ENCODE results near the gene GTF2E1. TPM values are rescaled to one million over a fixed set of nuclear protein-coding genes. Genes with fewer than 3 reads are reported as not detected.

GTF2E1 gene
- total and polyA plus RNA-seq, 10 of the 15 experiments (the other 5 are each of a cell fraction or from before 2014, with no cell fraction given) = 9.2 to 24.9 (median 16.2) TPM

- Histone ChIP-seq H3K36me3 (ENCODE audit: control insufficient read depth in 2 of 2, insufficient read depth in 2 of 2, low read length in 1 of 2) (no peaks in the 10 kb centered on the region; a peak in 1 of 4 replicates), H3K4me2 (ENCODE audit: control insufficient read depth, insufficient read depth) (no peak overlapping the region), H3K9ac (ENCODE audit: control insufficient read depth, insufficient read depth, low read length) (no peak overlapping the region), H3K27me3 (replicated peaks in 1 of 2; ENCODE audit: control insufficient read depth in 2 of 2, insufficient read depth in 2 of 2, low read length in 1 of 2) (no peaks in the 10 kb centered on the region), H3K4me3 (no peak overlapping the region), H3K9me3 (replicated peaks; ENCODE audit: control insufficient read depth, insufficient read depth, low read length) (peaks cover 3% of the 10 kb centered on the region), H2AFZ (ENCODE audit: control insufficient read depth, low read depth, low read length) (no peak overlapping the region), H3K4me1 (ENCODE audit: control insufficient read depth, insufficient read depth, low read length) (no peaks in the 10 kb centered on the region), H3K79me2 (ENCODE audit: control insufficient read depth, insufficient read depth, low read length) (no peaks in the 10 kb centered on the region), H3K27ac (ENCODE audit: control insufficient read depth, insufficient read depth) (no peak overlapping the region), H4K20me1 (ENCODE audit: control insufficient read depth, insufficient read depth) (no peaks in the 10 kb centered on the region)
- ATAC-seq (no peak), DNase-seq (ENCODE audit: low read depth, low spot score) (no peak), FAIRE-seq (no peak)
- in situ Hi-C loops (cut with MboI) (no loop called here), intact Hi-C loops (cut with micrococcal nuclease; ENCODE audit: unreplicated experiment) (no loop called here)
- SMC1A ChIA-PET (ENCODE audit: uncharacterized antibody, unreplicated experiment) = no interaction called here
- POLR2A ChIA-PET = no interaction called here
- over 99% methylated on average over 5 of the region's 5 CpGs for WGBS (ENCODE audit: insufficient coverage, insufficient replicate concordance, low lambda C conversion rate, missing lambda C conversion rate)
- CTCF ChIA-PET = interaction anchor here (1.2 to 1.7 kb wide), 2 partner anchors 89 to 147 kb away, joined by 3 to 5 read pairs; no protein-coding TSS in a partner anchor
- no TSS peak for BruUV-seq (replicated peaks)
- RAD21 ChIA-PET (ENCODE audit: unreplicated experiment) = no interaction called here
- TF ChIP-seq ZNF592 (IDR thresholded peaks at IDR 0.05) (no peak), FOXK2 (IDR thresholded peaks at IDR 0.05) (no peak), ZNF687 (IDR thresholded peaks at IDR 0.05) (no peak), PAX8 (IDR thresholded peaks at IDR 0.05) (no peak), NFYA (IDR thresholded peaks at IDR 0.05; ENCODE audit: borderline replicate concordance, low read depth, low read length) (no peak), MTA3 (IDR thresholded peaks at IDR 0.05; ENCODE audit: borderline replicate concordance, low read length) (no peak), TCF3 (IDR thresholded peaks at IDR 0.05; ENCODE audit: borderline replicate concordance, insufficient read depth, low read depth, low read length) (no peak), YY1 (IDR thresholded peaks at IDR 0.05; ENCODE audit: low read depth, low read length) (no peak), CBFB (IDR thresholded peaks at IDR 0.05; ENCODE audit: low read depth) (no peak), JUND (IDR thresholded peaks at IDR 0.05; ENCODE audit: low read depth, low read length) (no peak)
These were observed 36.5 kb upstream of the GTF2E1 start for GRCh38 chr3:120705884-120706582.
